Endothelial cell (in vitro differentiated cells): ENCODE measurements around the gene INPPL1. TPM values are rescaled to one million over a fixed set of nuclear protein-coding genes. Genes with fewer than 3 reads are reported as not detected.

ENCODE experiments used
- DNase-seq: peaks from one replicate; pipeline ENCODE4 v3.0.0; 2021; ENCODE audit warnings: low spot score
- H3K27ac Mint-ChIP-seq: one replicate; pipeline ENCODE4 v1.8.0; 2021; ENCODE audit warnings: mixed read lengths, inconsistent platforms; ENCODE audit not compliant: unreplicated experiment
- H3K27me3 Mint-ChIP-seq: one replicate; pipeline ENCODE4 v1.8.0; 2021; ENCODE audit warnings: mild to moderate bottlenecking, moderate library complexity, mixed read lengths, inconsistent platforms; ENCODE audit not compliant: unreplicated experiment
- H3K36me3 Mint-ChIP-seq: one replicate; pipeline ENCODE4 v1.8.0; 2021; ENCODE audit warnings: mild to moderate bottlenecking, low read depth, mixed read lengths, inconsistent platforms; ENCODE audit not compliant: unreplicated experiment
- H3K4me1 Mint-ChIP-seq: one replicate; pipeline ENCODE4 v1.8.0; 2021; ENCODE audit warnings: mild to moderate bottlenecking, mixed read lengths, inconsistent platforms; ENCODE audit not compliant: unreplicated experiment
- H3K4me3 Mint-ChIP-seq: one replicate; pipeline ENCODE4 v1.8.0; 2021; ENCODE audit warnings: mild to moderate bottlenecking, mixed read lengths, inconsistent platforms; ENCODE audit not compliant: unreplicated experiment
- H3K9me3 Mint-ChIP-seq: one replicate; pipeline ENCODE4 v1.8.0; 2021; ENCODE audit warnings: mixed read lengths, inconsistent platforms; ENCODE audit not compliant: unreplicated experiment
- total RNA-seq: library from RNA; stranded (reverse); fragmentation: NEBNext Ultra II Directional; extraction: Animal tissue kit (Norgen Biotek cat#: 25700); gene quantifications from one replicate; pipeline ENCODE4 v1.2.1, GENCODE V29; 2021; ENCODE audit not compliant: unreplicated experiment
- TF ChIP-seq, protein P1 (sequence below): fragments of 200-600 bp; sonication (generic); IDR thresholded peaks from one replicate; pipeline ENCODE4 v1.5.0; 2021; ENCODE audit warnings: antibody characterized with exemption; ENCODE audit not compliant: unreplicated experiment

INPPL1 gene
- total RNA-seq, 1 donor from 2014 or later: 168 TPM

- Mint-ChIP-seq H3K4me1 (peaks cover 22% of the 10 kb centered on the region), H3K27me3 (peaks cover 6% of the 10 kb centered on the region), H3K9me3 (no peaks in the 10 kb centered on the region), H3K36me3 (peaks cover 3% of the 10 kb centered on the region), H3K27ac (no peak overlapping the region), H3K4me3 (no peak overlapping the region)
- TF ChIP-seq, protein P1, sequence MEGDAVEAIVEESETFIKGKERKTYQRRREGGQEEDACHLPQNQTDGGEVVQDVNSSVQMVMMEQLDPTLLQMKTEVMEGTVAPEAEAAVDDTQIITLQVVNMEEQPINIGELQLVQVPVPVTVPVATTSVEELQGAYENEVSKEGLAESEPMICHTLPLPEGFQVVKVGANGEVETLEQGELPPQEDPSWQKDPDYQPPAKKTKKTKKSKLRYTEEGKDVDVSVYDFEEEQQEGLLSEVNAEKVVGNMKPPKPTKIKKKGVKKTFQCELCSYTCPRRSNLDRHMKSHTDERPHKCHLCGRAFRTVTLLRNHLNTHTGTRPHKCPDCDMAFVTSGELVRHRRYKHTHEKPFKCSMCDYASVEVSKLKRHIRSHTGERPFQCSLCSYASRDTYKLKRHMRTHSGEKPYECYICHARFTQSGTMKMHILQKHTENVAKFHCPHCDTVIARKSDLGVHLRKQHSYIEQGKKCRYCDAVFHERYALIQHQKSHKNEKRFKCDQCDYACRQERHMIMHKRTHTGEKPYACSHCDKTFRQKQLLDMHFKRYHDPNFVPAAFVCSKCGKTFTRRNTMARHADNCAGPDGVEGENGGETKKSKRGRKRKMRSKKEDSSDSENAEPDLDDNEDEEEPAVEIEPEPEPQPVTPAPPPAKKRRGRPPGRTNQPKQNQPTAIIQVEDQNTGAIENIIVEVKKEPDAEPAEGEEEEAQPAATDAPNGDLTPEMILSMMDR: no peak
- DNase-seq: no peak
These were observed 3.7 kb upstream of the INPPL1 start for GRCh38 chr11:72220696-72221363.

GRCh38 chr11:72221386-72222075 lies 3.0 kb upstream of the INPPL1 start:
- no peak for DNase-seq
- Mint-ChIP-seq H3K27ac (no peak overlapping the region), H3K4me3 (no peak overlapping the region), H3K27me3 (peaks cover 10% of the 10 kb centered on the region), H3K36me3 (peaks cover 3% of the 10 kb centered on the region), H3K9me3 (no peaks in the 10 kb centered on the region), H3K4me1 (peaks cover 20% of the 10 kb centered on the region)
- TF ChIP-seq, protein P1: no peak

- peaks cover 3% of the 10 kb centered on the region for H3K36me3 Mint-ChIP-seq
- TF ChIP-seq, protein P1: no peak
- DNase-seq: no peak
- H3K27ac Mint-ChIP-seq: peak overlapping the region; percentile 13
- peaks cover 17% of the 10 kb centered on the region for H3K4me1 Mint-ChIP-seq
- H3K27me3 Mint-ChIP-seq: peaks cover 10% of the 10 kb centered on the region
- peak overlapping the region; percentile 86 for H3K4me3 Mint-ChIP-seq
- H3K9me3 Mint-ChIP-seq: no peaks in the 10 kb centered on the region
These were observed 2.3 kb upstream of the INPPL1 start for GRCh38 chr11:72222106-72222891.

- peak; percentile 91 for DNase-seq
- Mint-ChIP-seq H3K9me3 (no peaks in the 10 kb centered on the region), H3K4me1 (peaks cover 13% of the 10 kb centered on the region), H3K27ac (peak overlapping the region; percentile 67), H3K36me3 (peaks cover 3% of the 10 kb centered on the region), H3K27me3 (peaks cover 9% of the 10 kb centered on the region), H3K4me3 (peak overlapping the region; percentile 86)
- TF ChIP-seq, protein P1: peak; percentile 16
These were observed 1.5 kb upstream of the INPPL1 start for GRCh38 chr11:72222907-72223614.
